Mesenchymal stem cell (in vitro differentiated cells and primary cell): Measurements from ENCODE around the gene FUT8.

Experiments used
- DNase-seq: peaks from one replicate; pipeline ENCODE4 v3.0.0-alpha.2; 2013
- H2AFZ ChIP-seq: one replicate; pipeline ENCODE4 v1.6.1; 2013; ENCODE audit warnings: low read depth, mild to moderate bottlenecking, control low read depth, inconsistent platforms, low read length, moderate library complexity
- H2AK5ac ChIP-seq: 2 replicates; pipeline ENCODE4 v1.6.1; 2013; ENCODE audit warnings: low read length, moderate library complexity, mild to moderate bottlenecking, inconsistent platforms; ENCODE audit not compliant: severe bottlenecking
- H2BK120ac ChIP-seq: one replicate; pipeline ENCODE4 v1.6.1; 2013; ENCODE audit warnings: low read depth, mild to moderate bottlenecking, inconsistent platforms, low read length, moderate library complexity
- H2BK12ac ChIP-seq, 2 experiments: one replicate each; pipeline ENCODE4 v1.6.1; 2013; ENCODE audit warnings: inconsistent platforms in 2 of 2, low read length in 2 of 2, mild to moderate bottlenecking in 2 of 2, moderate library complexity in 2 of 2, control low read depth in 1 of 2
- H2BK15ac ChIP-seq: one replicate; pipeline ENCODE4 v1.6.1; 2013; ENCODE audit warnings: mild to moderate bottlenecking, low read depth, inconsistent platforms; ENCODE audit not compliant: poor library complexity, severe bottlenecking
- H2BK5ac ChIP-seq: 2 replicates; pipeline ENCODE4 v1.6.1; 2013; ENCODE audit warnings: low read depth, mild to moderate bottlenecking, low read length, control low read depth, inconsistent platforms; ENCODE audit not compliant: poor library complexity, severe bottlenecking
- H3K14ac ChIP-seq, 2 experiments: one replicate each; pipeline ENCODE4 v1.6.1; 2013; ENCODE audit warnings: inconsistent platforms in 2 of 2, low read length in 2 of 2, control low read depth in 1 of 2, mild to moderate bottlenecking in 1 of 2, moderate library complexity in 1 of 2
- H3K18ac ChIP-seq, 2 experiments: one replicate each; pipeline ENCODE4 v1.6.1; 2013; ENCODE audit warnings: inconsistent platforms in 2 of 2, low read length in 2 of 2, control low read depth in 1 of 2, low read depth in 1 of 2, mild to moderate bottlenecking in 1 of 2
- H3K23ac ChIP-seq, 2 experiments: one replicate each; pipeline ENCODE4 v1.6.1; 2013; ENCODE audit warnings: inconsistent platforms in 2 of 2, low read length in 2 of 2, mild to moderate bottlenecking in 2 of 2, moderate library complexity in 2 of 2, control low read depth in 1 of 2
- H3K27ac ChIP-seq: 2 replicates; pipeline ENCODE4 v1.5.1; 2013; ENCODE audit warnings: mild to moderate bottlenecking, moderate library complexity, low read length, control low read depth, inconsistent platforms; ENCODE audit not compliant: poor library complexity, severe bottlenecking
- H3K27me3 ChIP-seq, 2 experiments: 2 replicates each; pipeline versions ENCODE4 v1.6.1 to v1.7.0; 2013; ENCODE audit warnings: low read length in 2 of 2, mild to moderate bottlenecking in 2 of 2, moderate library complexity in 2 of 2, control low read depth in 1 of 2, inconsistent platforms in 1 of 2; ENCODE audit not compliant: control insufficient read depth in 1 of 2, insufficient read depth in 1 of 2
- H3K36me3 ChIP-seq, 2 experiments: 2 replicates each; pipeline versions ENCODE4 v1.6.1 to v1.7.0; 2013; ENCODE audit warnings: low read length in 2 of 2, control low read depth in 1 of 2, inconsistent platforms in 1 of 2, low read depth in 1 of 2, mild to moderate bottlenecking in 1 of 2; ENCODE audit not compliant: insufficient read depth in 2 of 2, control insufficient read depth in 1 of 2
- H3K4ac ChIP-seq, 2 experiments: one replicate each; pipeline ENCODE4 v1.6.1; 2013; ENCODE audit warnings: inconsistent platforms in 2 of 2, low read length in 2 of 2, mild to moderate bottlenecking in 2 of 2, moderate library complexity in 2 of 2, control low read depth in 1 of 2, low read depth in 1 of 2
- H3K4me1 ChIP-seq: 2 replicates; pipeline ENCODE4 v1.6.1; 2013; ENCODE audit warnings: low read depth, low read length, control low read depth; ENCODE audit not compliant: control insufficient read depth, insufficient read depth
- H3K4me2 ChIP-seq: 2 replicates; pipeline ENCODE4 v1.6.1; 2013; ENCODE audit warnings: low read length, mild to moderate bottlenecking, inconsistent platforms; ENCODE audit not compliant: poor library complexity, severe bottlenecking
- H3K4me3 ChIP-seq, 2 experiments: 2 replicates each; pipeline versions ENCODE4 v1.5.1 to v1.7.0; 2013; ENCODE audit warnings: low read length in 2 of 2, mild to moderate bottlenecking in 2 of 2, control low read depth in 1 of 2, low read depth in 1 of 2; ENCODE audit not compliant: insufficient read depth in 1 of 2
- H3K79me1 ChIP-seq: replicated peaks from 2 replicates; pipeline ENCODE4 v1.6.1; 2013; ENCODE audit warnings: mild to moderate bottlenecking, control low read depth, low read length, inconsistent platforms; ENCODE audit not compliant: poor library complexity, severe bottlenecking
- H3K9ac ChIP-seq: 2 replicates; pipeline ENCODE4 v1.7.0; 2013; ENCODE audit warnings: mild to moderate bottlenecking, low read length, moderate library complexity
- H3K9me3 ChIP-seq: 2 replicates; pipeline ENCODE4 v1.7.0; 2013; ENCODE audit warnings: mild to moderate bottlenecking, low read length; ENCODE audit not compliant: control insufficient read depth
- H4K8ac ChIP-seq: one replicate; pipeline ENCODE4 v1.6.1; 2013; ENCODE audit warnings: inconsistent platforms, mild to moderate bottlenecking, low read length, moderate library complexity
- H4K91ac ChIP-seq: one replicate; pipeline ENCODE4 v1.6.1; 2013; ENCODE audit warnings: mild to moderate bottlenecking, low read length, inconsistent platforms
- WGBS: methylation state at CpG from one replicate; pipeline ENCODE4 v1.1.7; 2013; ENCODE audit warnings: mixed read lengths; 5-methylcytosine and 5-hydroxymethylcytosine counted together

Gene FUT8

DNA sequence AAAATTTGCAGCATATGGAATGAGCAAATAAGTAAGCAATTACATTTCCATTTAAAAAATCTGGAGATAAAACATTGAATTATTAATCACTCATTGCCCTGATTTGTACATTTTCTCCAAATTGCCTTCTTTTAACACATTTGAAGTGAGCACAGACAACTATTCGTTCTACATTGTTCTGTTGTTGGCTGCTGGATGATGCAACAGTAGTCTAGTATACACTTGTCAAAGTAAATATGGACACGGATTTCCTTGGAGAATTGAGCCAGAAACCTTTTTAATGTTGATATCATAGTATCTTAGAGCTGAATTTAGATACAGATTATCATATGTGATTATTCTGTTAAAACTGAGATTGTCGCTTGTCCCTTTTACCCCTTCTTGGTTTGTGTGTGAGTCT is 188.2 kb downstream of the FUT8 start:
- H3K4me1 ChIP-seq = no peaks in the 10 kb centered on the region
- no peaks in the 10 kb centered on the region for H3K9me3 ChIP-seq
- WGBS = 100% methylated on average over 1 of the region's 3 CpGs
- DNase-seq = no peak
- no peak overlapping the region for H3K27ac ChIP-seq
- H2BK15ac ChIP-seq = no peak overlapping the region
- H3K18ac ChIP-seq = no peak overlapping the region
- H3K4me3 ChIP-seq = no peak overlapping the region
- H3K36me3 ChIP-seq = no peaks in the 10 kb centered on the region
- no peak overlapping the region for H3K4ac ChIP-seq
- H2BK120ac ChIP-seq = no peak overlapping the region
- no peaks in the 10 kb centered on the region for H3K27me3 ChIP-seq
- H3K79me1 ChIP-seq = peaks cover 5% of the 10 kb centered on the region
- no peak overlapping the region for H2BK5ac ChIP-seq
- H3K23ac ChIP-seq = no peak overlapping the region
- H2BK12ac ChIP-seq = no peak overlapping the region
- H2AK5ac ChIP-seq = no peak overlapping the region
- no peak overlapping the region for H2AFZ ChIP-seq
- H4K91ac ChIP-seq = no peak overlapping the region
- H4K8ac ChIP-seq = no peak overlapping the region
- H3K9ac ChIP-seq = no peak overlapping the region
- H3K14ac ChIP-seq = no peak overlapping the region
- H3K4me2 ChIP-seq = no peak overlapping the region

DNA sequence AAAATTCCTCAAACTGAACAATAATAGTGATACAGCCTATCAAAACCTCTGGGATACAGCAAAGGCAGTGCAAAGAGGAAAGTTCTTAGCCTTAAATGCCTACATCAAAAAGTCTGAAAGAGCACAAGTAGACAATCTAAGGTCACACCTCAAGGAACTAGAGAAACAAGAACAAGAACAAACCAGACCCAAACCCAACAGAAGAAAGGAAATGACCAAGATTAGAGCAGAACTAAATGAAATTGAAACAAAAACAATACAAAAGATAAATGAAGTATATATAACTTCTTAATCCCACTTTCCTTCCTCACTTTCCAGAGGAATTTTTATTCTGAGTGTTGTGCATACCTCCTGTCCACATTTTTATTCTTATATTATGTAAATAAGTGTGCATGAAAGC is 192.0 kb downstream of the FUT8 start:
- Histone ChIP-seq H2BK5ac (no peak overlapping the region), H2BK12ac (no peak overlapping the region), H3K23ac (no peak overlapping the region), H3K14ac (no peak overlapping the region), H3K9me3 (no peaks in the 10 kb centered on the region), H3K36me3 (no peaks in the 10 kb centered on the region), H3K4me3 (no peak overlapping the region), H2BK15ac (no peak overlapping the region), H3K27me3 (no peaks in the 10 kb centered on the region), H3K9ac (no peak overlapping the region), H4K8ac (no peak overlapping the region), H2AFZ (no peak overlapping the region), H3K4ac (no peak overlapping the region), H3K27ac (no peak overlapping the region), H3K18ac (no peak overlapping the region), H3K4me2 (no peak overlapping the region), H2AK5ac (no peak overlapping the region), H4K91ac (no peak overlapping the region), H2BK120ac (no peak overlapping the region), H3K4me1 (no peaks in the 10 kb centered on the region), H3K79me1 (peaks cover 5% of the 10 kb centered on the region)
- no peak for DNase-seq

DNA sequence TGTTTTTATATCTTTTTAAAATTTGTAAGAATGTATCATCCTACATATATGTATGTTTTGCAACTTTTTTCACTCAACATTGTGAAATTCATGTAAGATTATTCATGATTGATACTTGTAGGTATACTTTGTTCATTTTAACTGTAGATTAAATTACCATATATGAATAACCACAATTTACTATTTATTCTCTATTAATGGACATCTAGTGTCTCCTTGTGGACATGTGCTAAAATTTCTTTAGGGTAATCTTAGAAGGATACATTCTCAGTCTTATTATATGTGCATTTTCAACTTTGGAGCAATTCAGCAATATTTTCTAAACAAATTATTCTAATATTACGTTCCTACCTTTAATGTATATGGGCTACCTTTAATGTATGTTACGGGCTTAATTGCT is 192.4 kb downstream of the FUT8 start:
- H2AFZ ChIP-seq = no peak overlapping the region
- no peaks in the 10 kb centered on the region for H3K36me3 ChIP-seq
- H4K8ac ChIP-seq = no peak overlapping the region
- no peak overlapping the region for H3K4ac ChIP-seq
- DNase-seq = no peak
- H3K27me3 ChIP-seq = no peaks in the 10 kb centered on the region
- no peak overlapping the region for H2BK15ac ChIP-seq
- H3K23ac ChIP-seq = no peak overlapping the region
- H3K14ac ChIP-seq = no peak overlapping the region
- no peaks in the 10 kb centered on the region for H3K9me3 ChIP-seq
- H3K27ac ChIP-seq = no peak overlapping the region
- H4K91ac ChIP-seq = no peak overlapping the region
- H2BK12ac ChIP-seq = no peak overlapping the region
- no peaks in the 10 kb centered on the region for H3K4me1 ChIP-seq
- H3K9ac ChIP-seq = no peak overlapping the region
- H3K4me3 ChIP-seq = no peak overlapping the region
- peaks cover 5% of the 10 kb centered on the region for H3K79me1 ChIP-seq
- H2BK5ac ChIP-seq = no peak overlapping the region
- no peak overlapping the region for H3K18ac ChIP-seq
- no CpG with 5 or more reads among the region's 2 CpGs for whole genome bisulfite sequencing
- H2AK5ac ChIP-seq = no peak overlapping the region
- no peak overlapping the region for H2BK120ac ChIP-seq
- H3K4me2 ChIP-seq = no peak overlapping the region

DNA sequence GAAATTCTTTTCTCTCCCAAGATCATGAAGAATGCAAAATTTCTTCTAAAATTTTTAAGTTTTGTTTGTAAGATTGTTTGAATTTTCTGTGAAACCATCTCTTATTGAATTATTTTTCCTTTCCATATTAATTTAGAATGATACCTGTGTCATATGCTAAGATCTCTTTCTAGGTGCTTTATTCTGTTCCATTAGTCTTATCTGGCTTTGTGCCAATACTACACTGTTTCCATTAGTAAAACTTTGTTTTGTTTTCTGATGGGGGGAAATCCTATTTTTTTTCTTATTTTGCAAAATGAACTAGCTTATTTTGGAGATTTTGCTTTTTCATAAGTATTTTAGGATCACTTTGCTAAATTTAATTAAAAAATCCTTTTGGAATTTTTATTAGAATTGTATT is 193.9 kb downstream of the FUT8 start:
- Histone ChIP-seq H3K36me3 (no peaks in the 10 kb centered on the region), H3K4me2 (no peak overlapping the region), H2BK120ac (no peak overlapping the region), H2BK15ac (no peak overlapping the region), H4K8ac (no peak overlapping the region), H2AFZ (no peak overlapping the region), H3K79me1 (peaks cover 5% of the 10 kb centered on the region), H3K4me3 (no peak overlapping the region), H2BK5ac (no peak overlapping the region), H3K9me3 (no peaks in the 10 kb centered on the region), H2BK12ac (no peak overlapping the region), H3K4ac (no peak overlapping the region), H3K4me1 (no peaks in the 10 kb centered on the region), H4K91ac (no peak overlapping the region), H3K9ac (no peak overlapping the region), H2AK5ac (no peak overlapping the region), H3K23ac (no peak overlapping the region), H3K27ac (no peak overlapping the region), H3K18ac (no peak overlapping the region), H3K27me3 (no peaks in the 10 kb centered on the region), H3K14ac (no peak overlapping the region)
- no peak for DNase-seq
